Measurements from ENCODE around the gene SEZ6. TPM values are rescaled to one million over a fixed set of nuclear protein-coding genes. Genes with fewer than 3 reads are reported as not detected.

The SEZ6 gene
- total and polyA plus RNA-seq, 2 donors (not counting 1 experiment from before 2014, with no cell fraction given) = not detected

GRCh38 chr17:28992625-28993600, 12.9 kb downstream of the SEZ6 start:
- Mint-ChIP-seq H3K9me3 (ENCODE audit: insufficient read depth) (no peaks in the 10 kb centered on the region), H3K4me3 (no peak overlapping the region), H3K27me3 (peaks cover 17% of the 10 kb centered on the region), H3K27ac (no peak overlapping the region), H3K4me1 (no peaks in the 10 kb centered on the region)
- Histone ChIP-seq H3K27me3 (replicated peaks in 1 of 4; ENCODE audit: control extremely low read depth in 1 of 4, control insufficient read depth in 3 of 4, insufficient read depth in 4 of 4, low read length in 3 of 4) (peaks cover 0 to 12% (median 1%) of the 10 kb centered on the region in 4 experiments), H3K4me1 (ENCODE audit: control insufficient read depth in 2 of 2, insufficient read depth in 2 of 2, low read length in 2 of 2) (no peaks in the 10 kb centered on the region), H3K4me3 (ENCODE audit: control extremely low read depth in 1 of 5, extremely low read depth in 1 of 5, insufficient read depth in 1 of 5, low read depth in 2 of 5, low read length in 4 of 5) (no peak overlapping the region), H3K9ac (ENCODE audit: low read length) (no peak overlapping the region), H2AFZ (ENCODE audit: insufficient read depth, low read depth, low read length, poor library complexity, severe bottlenecking) (no peak overlapping the region), H3K36me3 (replicated peaks in 1 of 2; ENCODE audit: control extremely low read depth in 1 of 2, control insufficient read depth in 1 of 2, extremely low read depth in 1 of 2, insufficient read depth in 2 of 2, low read length in 1 of 2) (no peaks in the 10 kb centered on the region), H3K9me3 (ENCODE audit: control extremely low read depth in 1 of 3, control insufficient read depth in 2 of 3, insufficient read depth in 1 of 3, low read length in 2 of 3) (no peaks in the 10 kb centered on the region), H3K27ac (ENCODE audit: low read length in 2 of 2) (no peak overlapping the region), H4K20me1 (ENCODE audit: control insufficient read depth, insufficient read depth, low read length, poor library complexity, severe bottlenecking) (no peaks in the 10 kb centered on the region), H3K79me2 (ENCODE audit: control insufficient read depth, insufficient read depth, low read length) (no peaks in the 10 kb centered on the region), H3K4me2 (replicated peaks; ENCODE audit: low read depth, low read length, poor library complexity, severe bottlenecking) (no peak overlapping the region)
- ChIA-PET CTCF (interaction anchor here (0.7 to 1.3 kb wide), 3 partner anchors 28 to 124 kb away, joined by 3 to 5 read pairs (median 3); no protein-coding TSS in a partner anchor), POLR2A (no interaction called here)
- DNase-seq (no peak), ATAC-seq (ENCODE audit: low read depth) (no peak)
- intact Hi-C loops (cut with micrococcal nuclease) = no loop called here
- TF ChIP-seq, protein P1, sequence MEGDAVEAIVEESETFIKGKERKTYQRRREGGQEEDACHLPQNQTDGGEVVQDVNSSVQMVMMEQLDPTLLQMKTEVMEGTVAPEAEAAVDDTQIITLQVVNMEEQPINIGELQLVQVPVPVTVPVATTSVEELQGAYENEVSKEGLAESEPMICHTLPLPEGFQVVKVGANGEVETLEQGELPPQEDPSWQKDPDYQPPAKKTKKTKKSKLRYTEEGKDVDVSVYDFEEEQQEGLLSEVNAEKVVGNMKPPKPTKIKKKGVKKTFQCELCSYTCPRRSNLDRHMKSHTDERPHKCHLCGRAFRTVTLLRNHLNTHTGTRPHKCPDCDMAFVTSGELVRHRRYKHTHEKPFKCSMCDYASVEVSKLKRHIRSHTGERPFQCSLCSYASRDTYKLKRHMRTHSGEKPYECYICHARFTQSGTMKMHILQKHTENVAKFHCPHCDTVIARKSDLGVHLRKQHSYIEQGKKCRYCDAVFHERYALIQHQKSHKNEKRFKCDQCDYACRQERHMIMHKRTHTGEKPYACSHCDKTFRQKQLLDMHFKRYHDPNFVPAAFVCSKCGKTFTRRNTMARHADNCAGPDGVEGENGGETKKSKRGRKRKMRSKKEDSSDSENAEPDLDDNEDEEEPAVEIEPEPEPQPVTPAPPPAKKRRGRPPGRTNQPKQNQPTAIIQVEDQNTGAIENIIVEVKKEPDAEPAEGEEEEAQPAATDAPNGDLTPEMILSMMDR (IDR thresholded peaks at IDR 0.05) = no peak
- TF ChIP-seq EZH2 (IDR thresholded peaks at IDR 0.05; ENCODE audit: borderline replicate concordance, insufficient read depth, low read depth, low read length, poor library complexity, severe bottlenecking) = no peak
- WGBS (ENCODE audit: insufficient coverage) = 93% methylated on average over 3 of the region's 11 CpGs

DNA sequence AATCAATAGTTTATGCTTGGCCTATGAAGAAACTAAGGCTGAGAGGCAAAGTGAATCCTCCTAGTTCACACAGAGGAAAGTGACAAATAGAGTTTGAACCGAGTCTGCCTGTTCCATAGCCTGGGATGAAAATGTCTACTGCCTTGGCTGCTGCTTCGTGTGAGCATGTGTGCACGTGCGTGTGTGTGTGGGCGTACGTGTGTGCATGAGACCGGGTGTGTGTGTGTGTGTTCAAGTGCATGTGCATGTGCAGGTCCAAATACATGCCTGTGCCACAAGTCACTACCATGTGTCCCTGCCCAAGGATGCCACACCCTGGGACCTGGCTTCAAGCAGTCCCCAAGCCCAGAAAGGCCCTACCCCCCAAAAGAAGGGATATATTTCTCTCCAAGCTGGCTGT, 13.6 kb downstream of the SEZ6 start:
- Histone ChIP-seq H2AFZ (ENCODE audit: insufficient read depth, low read depth, low read length, poor library complexity, severe bottlenecking) (no peak overlapping the region), H3K9me3 (ENCODE audit: control extremely low read depth in 1 of 3, control insufficient read depth in 2 of 3, insufficient read depth in 1 of 3, low read length in 2 of 3) (no peaks in the 10 kb centered on the region), H3K4me2 (replicated peaks; ENCODE audit: low read depth, low read length, poor library complexity, severe bottlenecking) (no peak overlapping the region), H3K4me3 (ENCODE audit: control extremely low read depth in 1 of 5, extremely low read depth in 1 of 5, insufficient read depth in 1 of 5, low read depth in 2 of 5, low read length in 4 of 5) (no peak overlapping the region), H3K36me3 (replicated peaks in 1 of 2; ENCODE audit: control extremely low read depth in 1 of 2, control insufficient read depth in 1 of 2, extremely low read depth in 1 of 2, insufficient read depth in 2 of 2, low read length in 1 of 2) (no peaks in the 10 kb centered on the region), H3K79me2 (ENCODE audit: control insufficient read depth, insufficient read depth, low read length) (no peaks in the 10 kb centered on the region), H3K27ac (ENCODE audit: low read length in 2 of 2) (no peak overlapping the region), H3K27me3 (replicated peaks in 1 of 4; ENCODE audit: control extremely low read depth in 1 of 4, control insufficient read depth in 3 of 4, insufficient read depth in 4 of 4, low read length in 3 of 4) (peaks cover 0 to 9% (median 0%) of the 10 kb centered on the region in 4 experiments), H3K9ac (ENCODE audit: low read length) (no peak overlapping the region), H4K20me1 (ENCODE audit: control insufficient read depth, insufficient read depth, low read length, poor library complexity, severe bottlenecking) (no peaks in the 10 kb centered on the region), H3K4me1 (ENCODE audit: control insufficient read depth in 2 of 2, insufficient read depth in 2 of 2, low read length in 2 of 2) (no peaks in the 10 kb centered on the region)
- no peaks in the 10 kb centered on the region for H3K9me3 Mint-ChIP-seq (ENCODE audit: insufficient read depth)
- DNase-seq = no peak
- H3K27me3 Mint-ChIP-seq = peaks cover 18% of the 10 kb centered on the region
- no peak overlapping the region for H3K4me3 Mint-ChIP-seq
- ATAC-seq (ENCODE audit: low read depth) = no peak
- H3K27ac Mint-ChIP-seq = no peak overlapping the region
- POLR2A ChIA-PET = no interaction called here
- intact Hi-C loops (cut with micrococcal nuclease) = no loop called here
- WGBS (ENCODE audit: insufficient coverage) = 78% methylated on average over 1 of the region's 7 CpGs
- H3K4me1 Mint-ChIP-seq = no peaks in the 10 kb centered on the region
- TF ChIP-seq EZH2 (IDR thresholded peaks at IDR 0.05; ENCODE audit: borderline replicate concordance, insufficient read depth, low read depth, low read length, poor library complexity, severe bottlenecking) = no peak
- TF ChIP-seq, protein P1 (IDR thresholded peaks at IDR 0.05) = no peak
- CTCF ChIA-PET = interaction anchor here (1.3 kb wide), 1 partner anchor 125 kb away, joined by 5 read pairs; no protein-coding TSS in a partner anchor
